Endothelial cell of umbilical vein (primary cell): Measurements from ENCODE around the gene NEDD9. TPM values are rescaled to one million over a fixed set of nuclear protein-coding genes. Genes with fewer than 3 reads are reported as not detected.

Source experiments
- BruUV-seq: library from RNA; stranded (reverse); fragments of 400-500 nt; replicated peaks from 2 replicates; lab custom pipeline; 2021; lab: Mats Ljungman, UMichigan
- CTCF ChIA-PET: fragments of 300-600, 350-600 bp; sonication (Branson Sonifier 250); formaldehyde crosslinking; loops from one replicate; lab custom pipeline; 2021; ENCODE audit warnings: antibody characterized with exemption, inconsistent platforms; lab: Charles Lee
- POLR2A ChIA-PET: fragments of 300-600, 350-600 bp; sonication (Branson Sonifier 250); formaldehyde crosslinking; loops from one replicate; lab custom pipeline; 2021; ENCODE audit warnings: antibody characterized with exemption, inconsistent platforms; lab: Charles Lee
- DNase-seq: peaks from one replicate; pipeline ENCODE4 v3.0.0-alpha.2; 2011; ENCODE audit warnings: low read depth, low spot score
- FAIRE-seq: peaks from 2 replicates; lab custom pipeline; 2011; peaks lifted over from hg19 to GRCh38; lab: Jason Lieb, UNC
- H2AFZ ChIP-seq: 2 replicates; pipeline ENCODE4 v1.6.0; 2012; ENCODE audit warnings: low read depth, low read length, control low read depth, inconsistent platforms
- H3K27ac ChIP-seq: 2 replicates; pipeline ENCODE4 v1.5.1; 2011; ENCODE audit warnings: low read depth, mild to moderate bottlenecking, control low read depth, low read length, moderate library complexity; ENCODE audit not compliant: insufficient read depth
- H3K27me3 ChIP-seq, 2 experiments: 2 replicates each; pipeline versions ENCODE4 v1.6.0 to v1.6.1; 2011; ENCODE audit warnings: low read length in 2 of 2, mixed read lengths in 1 of 2; ENCODE audit not compliant: control insufficient read depth in 2 of 2, insufficient read depth in 2 of 2
- H3K36me3 ChIP-seq, 2 experiments: 2 replicates in 1 of 2; 3 replicates in 1 of 2; pipeline ENCODE4 v1.5.1; 2011; ENCODE audit warnings: low read length in 2 of 2, mild to moderate bottlenecking in 1 of 2, moderate library complexity in 1 of 2; ENCODE audit not compliant: control insufficient read depth in 2 of 2, insufficient read depth in 2 of 2; ENCODE audit errors: extremely low read depth in 1 of 2
- H3K4me1 ChIP-seq: 3 replicates; pipeline ENCODE4 v1.5.1; 2011; ENCODE audit warnings: mild to moderate bottlenecking, low read length; ENCODE audit not compliant: control insufficient read depth, insufficient read depth; ENCODE audit errors: extremely low read depth
- H3K4me2 ChIP-seq: 2 replicates; pipeline ENCODE4 v1.6.1; 2011; ENCODE audit warnings: low read length, control low read depth, mixed read lengths; ENCODE audit not compliant: insufficient read depth
- H3K4me3 ChIP-seq, 3 experiments: fragments of 200-600 bp in 1 of 3; sonication (generic), shearing (Covaris generic) in 1 of 3; replicated peaks in 1 of 3; 2 replicates each; pipeline ENCODE4 v1.5.1; 2011 to 2016; ENCODE audit warnings: control low read depth in 3 of 3, low read length in 3 of 3, mild to moderate bottlenecking in 2 of 3, inconsistent platforms in 1 of 3, low read depth in 1 of 3, moderate library complexity in 1 of 3; ENCODE audit not compliant: insufficient read depth in 1 of 3
- H3K79me2 ChIP-seq: 2 replicates; pipeline ENCODE4 v1.6.0; 2012; ENCODE audit warnings: low read length, inconsistent platforms; ENCODE audit not compliant: control insufficient read depth, insufficient read depth
- H3K9ac ChIP-seq: replicated peaks from 2 replicates; pipeline ENCODE3; 2011; ENCODE audit warnings: low read length, control low read depth; ENCODE audit not compliant: insufficient read depth; ENCODE audit errors: extremely low read depth
- H3K9me1 ChIP-seq: replicated peaks from 3 replicates; pipeline ENCODE4 v1.6.0; 2011; ENCODE audit warnings: mild to moderate bottlenecking, low read length; ENCODE audit not compliant: control insufficient read depth, insufficient read depth; ENCODE audit errors: extremely low read depth
- H3K9me3 ChIP-seq: replicated peaks from 2 replicates; pipeline ENCODE4 v1.5.1; 2012; ENCODE audit warnings: low read length, inconsistent platforms; ENCODE audit not compliant: control insufficient read depth, insufficient read depth
- H4K20me1 ChIP-seq: replicated peaks from 2 replicates; pipeline ENCODE3; 2011; ENCODE audit warnings: mild to moderate bottlenecking, low read length; ENCODE audit not compliant: control insufficient read depth, insufficient read depth; ENCODE audit errors: extremely low read depth
- EZH2 ChIP-seq: IDR thresholded peaks from 2 replicates; pipeline ENCODE4 v1.6.1; 2012; ENCODE audit warnings: borderline replicate concordance, low read depth, mild to moderate bottlenecking, moderate library complexity, low read length, inconsistent platforms; ENCODE audit not compliant: severe bottlenecking
- FOS ChIP-seq: IDR thresholded peaks from 2 replicates; pipeline ENCODE4 v1.6.1; 2011; ENCODE audit warnings: mild to moderate bottlenecking, low read length, moderate library complexity, borderline replicate concordance; ENCODE audit not compliant: insufficient read depth
- GATA2 ChIP-seq: IDR thresholded peaks from 2 replicates; pipeline ENCODE4 v1.7.0; 2011; ENCODE audit warnings: low read depth, mild to moderate bottlenecking, moderate library complexity, mixed read lengths, low read length; ENCODE audit not compliant: insufficient read length, insufficient read depth
- JUN ChIP-seq: IDR thresholded peaks from 2 replicates; pipeline ENCODE4 v1.6.1; 2011; ENCODE audit warnings: borderline replicate concordance, low read depth; ENCODE audit not compliant: insufficient read length, insufficient read depth
- MYC ChIP-seq: IDR thresholded peaks from one replicate; pipeline ENCODE4 v1.6.1; 2011; ENCODE audit warnings: mild to moderate bottlenecking, low read depth, low read length
- POLR2A ChIP-seq: IDR thresholded peaks from 2 replicates; pipeline ENCODE4 v1.6.1; 2012; ENCODE audit warnings: low read depth, mild to moderate bottlenecking, control low read depth, low read length
- POLR2AphosphoS5 ChIP-seq: IDR thresholded peaks from 2 replicates; pipeline ENCODE4 v1.6.1; 2012; ENCODE audit warnings: low read depth, mild to moderate bottlenecking, control low read depth, low read length, moderate library complexity; ENCODE audit not compliant: insufficient read depth
- dilution Hi-C: fragments of 300-500 bp; cut with MboI; formaldehyde crosslinking; loops from one replicate; pipeline ENCODE4 v1.15.0; 2019; ENCODE audit warnings: low sequenced_read_pairs; ENCODE audit not compliant: extremely low pct_ligation_motif_present
- intact Hi-C: fragments of 100-400 bp; cut with micrococcal nuclease; formaldehyde crosslinking; loops from one replicate; pipeline ENCODE4 v1.10.0; 2022
- polyA plus RNA-seq, 4 experiments: library from polyadenylated mRNA; depleted of rRNA in 3 of 4; stranded (reverse) in 3 of 4; unstranded in 1 of 4; fragments of >200 nt; gene quantifications; 2 replicates each; pipeline versions ENCODE4 v1.2.1 to v1.2.3, GENCODE V29; 2011 to 2012; ENCODE audit warnings: missing spikeins in 1 of 4
- total RNA-seq: library from RNA; stranded (reverse); gene quantifications from 2 replicates; pipeline ENCODE4 v1.2.3, GENCODE V29; 2021
- TF ChIP-seq, protein P1 (sequence below), 2 donors: IDR thresholded peaks; 1 replicate in 1 of 2; 2 replicates in 1 of 2; pipeline ENCODE4 v1.5.1; 2011; ENCODE audit warnings: low read length in 2 of 2, mild to moderate bottlenecking in 2 of 2, moderate library complexity in 2 of 2, control low read depth in 1 of 2, inconsistent platforms in 1 of 2, low read depth in 1 of 2; ENCODE audit not compliant: insufficient read depth in 1 of 2; ENCODE audit errors: extremely low read depth in 1 of 2
- TF ChIP-seq, protein P2 (sequence below): IDR thresholded peaks from 2 replicates; pipeline ENCODE4 v1.6.1; 2011; ENCODE audit not compliant: insufficient read depth, insufficient read length

Gene NEDD9
- total and polyA plus RNA-seq, 2 donors (not counting 3 experiments of a cell fraction or from before 2014, with no cell fraction given): 55.2 to 61.0 TPM

DNA sequence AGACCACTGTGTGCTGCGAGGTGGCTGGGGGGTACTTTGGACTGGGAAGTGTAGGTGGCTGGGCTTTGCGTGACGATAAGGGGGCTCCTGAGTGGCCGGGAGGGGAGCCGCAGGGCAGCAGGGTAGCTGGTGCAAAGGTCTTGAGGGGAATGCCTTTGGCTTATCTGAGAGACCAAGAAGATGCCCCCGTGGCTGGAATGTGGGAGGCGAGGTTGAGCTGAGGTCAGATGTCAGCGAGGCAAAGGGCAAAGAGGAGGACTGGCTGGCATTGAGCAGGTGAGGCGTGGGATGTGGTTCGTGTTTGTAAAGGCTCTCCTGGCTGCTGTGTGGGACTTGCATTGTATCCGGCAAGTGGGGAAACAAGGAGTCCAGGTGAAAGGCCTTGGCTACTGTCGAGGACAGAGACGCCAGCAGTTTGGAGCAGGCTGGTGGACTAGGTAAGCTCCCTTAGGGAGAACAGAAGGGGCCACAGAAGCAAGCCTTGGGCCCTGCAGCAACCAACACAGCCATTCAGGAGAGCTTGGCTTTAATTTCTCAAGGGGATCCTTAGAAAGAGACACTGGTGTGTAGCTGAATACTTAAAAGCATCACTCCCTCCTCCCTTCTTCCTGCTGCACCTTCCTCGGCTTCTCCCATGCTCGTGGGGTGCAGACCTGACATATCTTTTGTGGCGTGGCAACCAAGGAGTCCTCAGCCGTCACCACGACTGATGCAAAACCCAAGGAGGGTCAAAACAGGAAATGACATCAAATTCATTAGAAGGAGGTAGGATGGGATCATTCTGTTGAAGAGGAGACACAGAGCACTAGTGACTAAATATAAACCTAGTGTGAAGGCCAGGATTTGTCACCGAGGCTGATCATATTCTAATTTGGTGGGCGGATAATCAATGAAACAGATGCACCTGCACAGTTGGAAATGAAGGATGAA, 67.5 kb downstream of the NEDD9 start:
- H3K9ac ChIP-seq: no peak overlapping the region
- no peak overlapping the region for H3K4me3 ChIP-seq
- dilution Hi-C loops: no loop called here
- DNase-seq (no peak), FAIRE-seq (no peak)
- H3K27me3 ChIP-seq: no peaks in the 10 kb centered on the region
- H3K79me2 ChIP-seq: no peaks in the 10 kb centered on the region
- intact Hi-C loops: no loop called here
- BruUV-seq: no TSS peak
- TF ChIP-seq, protein P1, sequence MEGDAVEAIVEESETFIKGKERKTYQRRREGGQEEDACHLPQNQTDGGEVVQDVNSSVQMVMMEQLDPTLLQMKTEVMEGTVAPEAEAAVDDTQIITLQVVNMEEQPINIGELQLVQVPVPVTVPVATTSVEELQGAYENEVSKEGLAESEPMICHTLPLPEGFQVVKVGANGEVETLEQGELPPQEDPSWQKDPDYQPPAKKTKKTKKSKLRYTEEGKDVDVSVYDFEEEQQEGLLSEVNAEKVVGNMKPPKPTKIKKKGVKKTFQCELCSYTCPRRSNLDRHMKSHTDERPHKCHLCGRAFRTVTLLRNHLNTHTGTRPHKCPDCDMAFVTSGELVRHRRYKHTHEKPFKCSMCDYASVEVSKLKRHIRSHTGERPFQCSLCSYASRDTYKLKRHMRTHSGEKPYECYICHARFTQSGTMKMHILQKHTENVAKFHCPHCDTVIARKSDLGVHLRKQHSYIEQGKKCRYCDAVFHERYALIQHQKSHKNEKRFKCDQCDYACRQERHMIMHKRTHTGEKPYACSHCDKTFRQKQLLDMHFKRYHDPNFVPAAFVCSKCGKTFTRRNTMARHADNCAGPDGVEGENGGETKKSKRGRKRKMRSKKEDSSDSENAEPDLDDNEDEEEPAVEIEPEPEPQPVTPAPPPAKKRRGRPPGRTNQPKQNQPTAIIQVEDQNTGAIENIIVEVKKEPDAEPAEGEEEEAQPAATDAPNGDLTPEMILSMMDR (IDR thresholded peaks at IDR 0.05; ENCODE audit: extremely low read depth in 1 of 2, insufficient read depth in 1 of 2, low read depth in 1 of 2, low read length in 2 of 2): no peak
- TF ChIP-seq GATA2 (no peak), POLR2AphosphoS5 (no peak), JUN (no peak), FOS (no peak), MYC (no peak), POLR2A (no peak), EZH2 (no peak)
- TF ChIP-seq, protein P2, sequence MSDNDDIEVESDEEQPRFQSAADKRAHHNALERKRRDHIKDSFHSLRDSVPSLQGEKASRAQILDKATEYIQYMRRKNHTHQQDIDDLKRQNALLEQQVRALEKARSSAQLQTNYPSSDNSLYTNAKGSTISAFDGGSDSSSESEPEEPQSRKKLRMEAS: no peak
- ChIA-PET POLR2A (no interaction called here), CTCF (no interaction called here)
- no peaks in the 10 kb centered on the region for H3K36me3 ChIP-seq
- H3K9me3 ChIP-seq: peaks cover 1% of the 10 kb centered on the region
- no peak overlapping the region for H3K4me2 ChIP-seq
- no peaks in the 10 kb centered on the region for H3K9me1 ChIP-seq
- no peak overlapping the region for H2AFZ ChIP-seq
- H3K27ac ChIP-seq: no peak overlapping the region
- no peaks in the 10 kb centered on the region for H3K4me1 ChIP-seq
- no peaks in the 10 kb centered on the region for H4K20me1 ChIP-seq
